ENCODE results near the gene MIGA1. TPM values are rescaled to one million over a fixed set of nuclear protein-coding genes. Genes with fewer than 3 reads are reported as not detected.
"Not testable (repeated sequence)": the region's sequence is repeated elsewhere in the genome, so short reads cannot be mapped to it uniquely, and the experiment has no call there.

MIGA1 gene
- total and polyA plus RNA-seq, 2 of the 4 experiments (the other 2 are of a cell fraction): 5.7 to 16.3 TPM

DNA sequence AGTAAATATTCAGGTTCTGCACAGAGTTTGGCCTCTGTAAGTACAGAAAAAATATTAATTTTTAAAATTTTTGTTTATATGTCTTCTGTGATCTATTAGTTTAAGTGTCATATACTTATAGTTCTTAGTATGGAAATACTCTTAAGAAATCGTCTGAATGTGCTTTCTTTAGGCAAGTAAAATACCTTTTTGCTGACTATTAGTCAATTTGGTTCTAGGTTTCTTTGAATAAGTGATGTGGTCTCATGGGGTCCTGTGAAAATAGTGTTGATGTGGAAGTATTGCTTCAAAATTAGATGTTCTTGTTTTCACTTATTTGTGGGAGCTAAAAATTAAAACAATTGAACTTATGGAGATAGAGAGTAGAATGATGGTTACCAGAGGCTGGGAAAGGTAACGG is 23.9 kb downstream of the MIGA1 start:
- ChIA-PET CTCF (no interaction called here), POLR2A (ENCODE audit: unreplicated experiment) (interaction anchor here (0.6 kb wide), 1 partner anchor 54 kb away, joined by 3 read pairs; no protein-coding TSS in a partner anchor)
- peaks cover 21% of the 10 kb centered on the region for H3K36me3 ChIP-seq (ENCODE audit: control insufficient read depth, insufficient read depth, low read length)
- H2BK20ac ChIP-seq (ENCODE audit: low read depth, low read length): no peak overlapping the region
- H3K56ac ChIP-seq (ENCODE audit: extremely low read depth, insufficient read depth, low read length): no peak overlapping the region
- H4K91ac ChIP-seq (ENCODE audit: insufficient read depth, low read depth, low read length): no peak overlapping the region
- no peaks in the 10 kb centered on the region for H4K20me1 ChIP-seq (ENCODE audit: insufficient read depth, low read length)
- peaks cover 5 to 12% of the 10 kb centered on the region in 2 experiments for H3K79me1 ChIP-seq (ENCODE audit: low read depth in 1 of 2, low read length in 2 of 2)
- BruUV-seq (replicated peaks): no TSS peak
- in situ Hi-C loops (cut with MboI; ENCODE audit: low sequenced_read_pairs): loop anchor here (25.0 kb wide), 1 partner anchor 309 kb away; no protein-coding TSS in a partner anchor
- no peak overlapping the region for H2AK5ac ChIP-seq (ENCODE audit: low read depth, low read length)
- no CpG with 5 or more reads among the region's 2 CpGs for WGBS, 2 experiments (ENCODE audit: extremely low coverage in 2 of 2, insufficient read length in 1 of 2)
- no peak overlapping the region for H3K23ac ChIP-seq (ENCODE audit: low read depth, low read length)
- no peak overlapping the region for H3K4me2 ChIP-seq (ENCODE audit: low read depth, low read length)
- H2BK15ac ChIP-seq (ENCODE audit: low read depth, low read length): no peak overlapping the region
- dilution Hi-C loops (cut with HindIII; ENCODE audit: low sequenced_read_pairs, unreplicated experiment): no loop called here
- H4K5ac ChIP-seq (ENCODE audit: low read depth, low read length): no peak overlapping the region
- no peak for DNase-seq
- H3K4me1 ChIP-seq (ENCODE audit: control insufficient read depth, insufficient read depth, low read length): peaks cover 1% of the 10 kb centered on the region; the same call in 1 of the 2 replicates
- no peak overlapping the region for H2BK5ac ChIP-seq (ENCODE audit: low read depth, low read length, poor library complexity, severe bottlenecking)
- TF ChIP-seq RAD21 (IDR thresholded peaks at IDR 0.05; ENCODE audit: low read length): no peak
- peak; percentile 77 for TF ChIP-seq MAFK (IDR thresholded peaks at IDR 0.05; ENCODE audit: low read depth, low read length)
- H2AFZ ChIP-seq (replicated peaks; ENCODE audit: low read length, poor library complexity): no peak overlapping the region
- H2AK9ac ChIP-seq (replicated peaks; ENCODE audit: low read depth, low read length, poor library complexity): no peak overlapping the region
- H3K4ac ChIP-seq (ENCODE audit: low read depth, low read length): no peak overlapping the region
- no peak overlapping the region for H4K8ac ChIP-seq (ENCODE audit: low read depth in 2 of 2, low read length in 2 of 2)
- H3K18ac ChIP-seq (ENCODE audit: low read depth, low read length): no peak overlapping the region
- H2BK120ac ChIP-seq (ENCODE audit: low read depth, low read length): no peak overlapping the region
- ATAC-seq (ENCODE audit: low read depth): no peak
- intact Hi-C loops (cut with micrococcal nuclease): no loop called here
- H3K9me1 ChIP-seq (ENCODE audit: insufficient read depth, low read length): no peaks in the 10 kb centered on the region
- H3K14ac ChIP-seq (replicated peaks; ENCODE audit: low read depth, low read length): no peak overlapping the region
- no peak overlapping the region for H3K27ac ChIP-seq (ENCODE audit: insufficient read depth, low read length)
- no peak overlapping the region for H3K4me3 ChIP-seq (ENCODE audit: insufficient read depth, low read depth, low read length)
- H3K27me3 ChIP-seq (ENCODE audit: control insufficient read depth, insufficient read depth, low read length): no peaks in the 10 kb centered on the region
- no peak overlapping the region for H3K9ac ChIP-seq (ENCODE audit: low read depth, low read length)
- no peaks in the 10 kb centered on the region for H3K9me3 ChIP-seq (ENCODE audit: control insufficient read depth, insufficient read depth, low read length)

GRCh38 chr1:77809787-77810462 is 30.5 kb downstream of the MIGA1 start:
- H3K27me3 ChIP-seq (ENCODE audit: control insufficient read depth, insufficient read depth, low read length); DNase-seq; H4K5ac ChIP-seq (ENCODE audit: low read depth, low read length); H3K4me1 ChIP-seq (ENCODE audit: control insufficient read depth, insufficient read depth, low read length); H2BK120ac ChIP-seq (ENCODE audit: low read depth, low read length); H3K4me2 ChIP-seq (ENCODE audit: low read depth, low read length); H2BK15ac ChIP-seq (ENCODE audit: low read depth, low read length); H3K18ac ChIP-seq (ENCODE audit: low read depth, low read length); H3K79me1 ChIP-seq (ENCODE audit: low read depth in 1 of 2, low read length in 2 of 2); H2AK5ac ChIP-seq (ENCODE audit: low read depth, low read length); H3K9me3 ChIP-seq (ENCODE audit: control insufficient read depth, insufficient read depth, low read length); H3K4me3 ChIP-seq (ENCODE audit: insufficient read depth, low read depth, low read length); H3K9me1 ChIP-seq (ENCODE audit: insufficient read depth, low read length); H4K20me1 ChIP-seq (ENCODE audit: insufficient read depth, low read length); H4K91ac ChIP-seq (ENCODE audit: insufficient read depth, low read depth, low read length); H3K9ac ChIP-seq (ENCODE audit: low read depth, low read length); H3K23ac ChIP-seq (ENCODE audit: low read depth, low read length); H3K56ac ChIP-seq (ENCODE audit: extremely low read depth, insufficient read depth, low read length); dilution Hi-C loops (cut with HindIII; ENCODE audit: low sequenced_read_pairs, unreplicated experiment); H2BK20ac ChIP-seq (ENCODE audit: low read depth, low read length); H4K8ac ChIP-seq (ENCODE audit: low read depth in 2 of 2, low read length in 2 of 2); intact Hi-C loops (cut with micrococcal nuclease); H2BK5ac ChIP-seq (ENCODE audit: low read depth, low read length, poor library complexity, severe bottlenecking); H3K14ac ChIP-seq (replicated peaks; ENCODE audit: low read depth, low read length); H3K4ac ChIP-seq (ENCODE audit: low read depth, low read length); H2AFZ ChIP-seq (replicated peaks; ENCODE audit: low read length, poor library complexity); H2AK9ac ChIP-seq (replicated peaks; ENCODE audit: low read depth, low read length, poor library complexity); POLR2A ChIA-PET (ENCODE audit: unreplicated experiment); H3K27ac ChIP-seq (ENCODE audit: insufficient read depth, low read length): not testable (repeated sequence)
- TSS peak; percentile 96 for BruUV-seq (replicated peaks)
- WGBS, 2 experiments (ENCODE audit: extremely low coverage in 2 of 2, insufficient read length in 1 of 2): no CpG with 5 or more reads among the region's 3 CpGs
- peaks cover 18% of the 10 kb centered on the region for H3K36me3 ChIP-seq (ENCODE audit: control insufficient read depth, insufficient read depth, low read length)
- CTCF ChIA-PET: interaction anchor here (0.6 kb wide), 1 partner anchor 20 kb away, joined by 3 read pairs; no protein-coding TSS in a partner anchor
- peak; percentile 21 for ATAC-seq (ENCODE audit: low read depth)
- in situ Hi-C loops (cut with MboI; ENCODE audit: low sequenced_read_pairs): loop anchor here (25.0 kb wide), 1 partner anchor 302 kb away; no protein-coding TSS in a partner anchor

Data from IMR-90 (cell line).